Trophoblast cell (in vitro differentiated cells and primary cell): ENCODE measurements around the gene CTNNA3.

Experiments used
- DNase-seq, 2 donors: peaks; one replicate each; pipeline ENCODE4 v3.0.0-alpha.2; 2016
- H2AFZ ChIP-seq: 2 replicates; pipeline ENCODE4 v1.6.1; 2013; ENCODE audit warnings: low read length, moderate library complexity, mild to moderate bottlenecking; ENCODE audit not compliant: insufficient read depth, poor library complexity
- H2AK5ac ChIP-seq: 2 replicates; pipeline ENCODE4 v1.6.1; 2013; ENCODE audit warnings: mild to moderate bottlenecking, low read length
- H2BK120ac ChIP-seq: 2 replicates; pipeline ENCODE4 v1.6.1; 2013; ENCODE audit warnings: low read length, mild to moderate bottlenecking, moderate library complexity; ENCODE audit not compliant: insufficient read depth, poor library complexity
- H2BK12ac ChIP-seq: 2 replicates; pipeline ENCODE4 v1.6.1; 2013; ENCODE audit warnings: mild to moderate bottlenecking, low read length, moderate library complexity
- H2BK5ac ChIP-seq: 2 replicates; pipeline ENCODE4 v1.6.1; 2013; ENCODE audit warnings: low read length, low read depth, moderate library complexity, mild to moderate bottlenecking; ENCODE audit not compliant: poor library complexity
- H3K14ac ChIP-seq: 2 replicates; pipeline ENCODE4 v1.6.1; 2013; ENCODE audit warnings: mild to moderate bottlenecking, low read length
- H3K18ac ChIP-seq: 2 replicates; pipeline ENCODE4 v1.6.1; 2013; ENCODE audit warnings: mild to moderate bottlenecking, low read length
- H3K23ac ChIP-seq: 2 replicates; pipeline ENCODE4 v1.6.1; 2013; ENCODE audit warnings: low read length
- H3K27ac ChIP-seq: 2 replicates; pipeline ENCODE4 v1.5.1; 2013; ENCODE audit warnings: low read depth, mild to moderate bottlenecking, inconsistent platforms, low read length, moderate library complexity
- H3K27me3 ChIP-seq: 2 replicates; pipeline ENCODE4 v1.6.1; 2013; ENCODE audit warnings: inconsistent platforms, mild to moderate bottlenecking, low read length, moderate library complexity; ENCODE audit not compliant: insufficient read depth
- H3K36me3 ChIP-seq, 2 experiments: 1 replicate in 1 of 2; 2 replicates in 1 of 2; pipeline ENCODE4 v1.6.1; 2013; ENCODE audit warnings: low read length in 2 of 2, mild to moderate bottlenecking in 2 of 2, moderate library complexity in 1 of 2; ENCODE audit not compliant: insufficient read depth in 2 of 2, control insufficient read depth in 1 of 2
- H3K4ac ChIP-seq: 2 replicates; pipeline ENCODE4 v1.6.1; 2013; ENCODE audit warnings: low read depth, mild to moderate bottlenecking, low read length, moderate library complexity
- H3K4me1 ChIP-seq, 2 experiments: 1 replicate in 1 of 2; 2 replicates in 1 of 2; pipeline ENCODE4 v1.6.1; 2013; ENCODE audit warnings: low read length in 2 of 2, mild to moderate bottlenecking in 2 of 2, moderate library complexity in 1 of 2; ENCODE audit not compliant: insufficient read depth in 2 of 2, control insufficient read depth in 1 of 2
- H3K4me2 ChIP-seq: 2 replicates; pipeline ENCODE4 v1.6.1; 2013; ENCODE audit warnings: inconsistent platforms, mild to moderate bottlenecking, low read length, moderate library complexity
- H3K4me3 ChIP-seq: 2 replicates; pipeline ENCODE4 v1.5.1; 2013; ENCODE audit warnings: mild to moderate bottlenecking, low read depth, low read length, inconsistent platforms
- H3K79me1 ChIP-seq: one replicate; pipeline ENCODE4 v1.6.1; 2013; ENCODE audit warnings: low read length
- H3K79me2 ChIP-seq: 2 replicates; pipeline ENCODE4 v1.6.1; 2013; ENCODE audit warnings: low read length, mild to moderate bottlenecking; ENCODE audit not compliant: control insufficient read depth, insufficient read depth, poor library complexity
- H3K9ac ChIP-seq: 2 replicates; pipeline ENCODE4 v1.6.1; 2013; ENCODE audit warnings: mild to moderate bottlenecking, low read length
- H3K9me3 ChIP-seq: 2 replicates; pipeline ENCODE4 v1.6.1; 2013; ENCODE audit warnings: low read depth, mild to moderate bottlenecking, control low read depth, inconsistent platforms, low read length; ENCODE audit not compliant: insufficient read depth
- H4K12ac ChIP-seq: 2 replicates; pipeline ENCODE4 v1.6.1; 2013; ENCODE audit warnings: low read depth, mild to moderate bottlenecking, low read length, moderate library complexity
- H4K8ac ChIP-seq: 2 replicates; pipeline ENCODE4 v1.6.1; 2013; ENCODE audit warnings: low read depth, mild to moderate bottlenecking, low read length, moderate library complexity
- H4K91ac ChIP-seq: one replicate; pipeline ENCODE4 v1.6.1; 2013; ENCODE audit warnings: low read depth, mild to moderate bottlenecking, low read length, moderate library complexity
- WGBS: extraction: QIAGEN DNeasy Blood & Tissue Kit; methylation state at CpG from one replicate; pipeline ENCODE4 v1.1.7; 2013; ENCODE audit warnings: missing lambda C conversion rate; ENCODE audit not compliant: insufficient read length, insufficient coverage; ENCODE audit errors: extremely low coverage; 5-methylcytosine and 5-hydroxymethylcytosine counted together

CTNNA3 gene

GRCh38 chr10:66629996-66630395 is 1066.0 kb downstream of the CTNNA3 start:
- Histone ChIP-seq H3K23ac (no peak overlapping the region), H3K9ac (no peak overlapping the region), H2BK12ac (no peak overlapping the region), H4K91ac (no peak overlapping the region), H3K4ac (no peak overlapping the region), H4K12ac (no peak overlapping the region), H2AFZ (no peak overlapping the region), H2AK5ac (no peak overlapping the region), H3K27ac (no peak overlapping the region), H3K4me3 (no peak overlapping the region), H4K8ac (no peak overlapping the region), H2BK120ac (no peak overlapping the region), H3K4me1 (no peaks in the 10 kb centered on the region), H3K4me2 (no peak overlapping the region), H3K27me3 (no peaks in the 10 kb centered on the region), H3K18ac (no peak overlapping the region), H3K36me3 (no peaks in the 10 kb centered on the region), H3K9me3 (no peaks in the 10 kb centered on the region), H2BK5ac (no peak overlapping the region), H3K14ac (no peak overlapping the region), H3K79me1 (no peaks in the 10 kb centered on the region), H3K79me2 (no peaks in the 10 kb centered on the region)
- no peak for DNase-seq

- H4K12ac ChIP-seq: no peak overlapping the region
- WGBS: no CpG with 5 or more reads among the region's 4 CpGs
- no peak overlapping the region for H3K18ac ChIP-seq
- H3K36me3 ChIP-seq: no peaks in the 10 kb centered on the region
- H3K4me1 ChIP-seq: no peaks in the 10 kb centered on the region
- H3K9ac ChIP-seq: no peak overlapping the region
- no peak overlapping the region for H3K27ac ChIP-seq
- H3K79me2 ChIP-seq: no peaks in the 10 kb centered on the region
- no peak overlapping the region for H3K14ac ChIP-seq
- H3K4me2 ChIP-seq: no peak overlapping the region
- H2BK12ac ChIP-seq: no peak overlapping the region
- no peak overlapping the region for H2AFZ ChIP-seq
- no peak overlapping the region for H4K8ac ChIP-seq
- H2AK5ac ChIP-seq: no peak overlapping the region
- no peak overlapping the region for H2BK120ac ChIP-seq
- no peak overlapping the region for H3K4me3 ChIP-seq
- H3K9me3 ChIP-seq: no peaks in the 10 kb centered on the region
- H3K23ac ChIP-seq: no peak overlapping the region
- H3K27me3 ChIP-seq: no peaks in the 10 kb centered on the region
- no peak overlapping the region for H3K4ac ChIP-seq
- no peak overlapping the region for H4K91ac ChIP-seq
- DNase-seq: no peak
- H3K79me1 ChIP-seq: no peaks in the 10 kb centered on the region
- no peak overlapping the region for H2BK5ac ChIP-seq
Observed at GRCh38 chr10:66627156-66627555, 1068.8 kb downstream of the CTNNA3 start.

GRCh38 chr10:66625709-66626590 is 1070.0 kb downstream of the CTNNA3 start:
- H3K27me3 ChIP-seq: no peaks in the 10 kb centered on the region
- no peak overlapping the region for H3K4ac ChIP-seq
- H3K23ac ChIP-seq: no peak overlapping the region
- no peak overlapping the region for H2AK5ac ChIP-seq
- WGBS: no CpG with 5 or more reads among the region's 4 CpGs
- H4K8ac ChIP-seq: no peak overlapping the region
- H3K9ac ChIP-seq: no peak overlapping the region
- H3K4me1 ChIP-seq: no peaks in the 10 kb centered on the region
- H3K36me3 ChIP-seq: no peaks in the 10 kb centered on the region
- H3K18ac ChIP-seq: no peak overlapping the region
- no peak overlapping the region for H4K12ac ChIP-seq
- no peaks in the 10 kb centered on the region for H3K79me1 ChIP-seq
- no peak overlapping the region for H3K4me2 ChIP-seq
- H3K4me3 ChIP-seq: no peak overlapping the region
- H3K14ac ChIP-seq: no peak overlapping the region
- no peak overlapping the region for H4K91ac ChIP-seq
- H2BK12ac ChIP-seq: no peak overlapping the region
- H3K79me2 ChIP-seq: no peaks in the 10 kb centered on the region
- no peaks in the 10 kb centered on the region for H3K9me3 ChIP-seq
- H3K27ac ChIP-seq: no peak overlapping the region
- no peak overlapping the region for H2BK120ac ChIP-seq
- no peak for DNase-seq
- H2AFZ ChIP-seq: no peak overlapping the region
- no peak overlapping the region for H2BK5ac ChIP-seq

GRCh38 chr10:66622050-66622449 is 1073.9 kb downstream of the CTNNA3 start:
- DNase-seq: no peak
- no peak overlapping the region for H3K23ac ChIP-seq
- H2AFZ ChIP-seq: no peak overlapping the region
- no peak overlapping the region for H3K27ac ChIP-seq
- no peaks in the 10 kb centered on the region for H3K79me2 ChIP-seq
- no peaks in the 10 kb centered on the region for H3K27me3 ChIP-seq
- no peaks in the 10 kb centered on the region for H3K79me1 ChIP-seq
- H2BK12ac ChIP-seq: no peak overlapping the region
- H4K12ac ChIP-seq: no peak overlapping the region
- no peaks in the 10 kb centered on the region for H3K9me3 ChIP-seq
- H3K4ac ChIP-seq: no peak overlapping the region
- no peak overlapping the region for H3K4me2 ChIP-seq
- no peak overlapping the region for H2AK5ac ChIP-seq
- no peak overlapping the region for H2BK5ac ChIP-seq
- no peak overlapping the region for H3K14ac ChIP-seq
- no peak overlapping the region for H4K91ac ChIP-seq
- no peaks in the 10 kb centered on the region for H3K36me3 ChIP-seq
- H2BK120ac ChIP-seq: no peak overlapping the region
- no peak overlapping the region for H3K9ac ChIP-seq
- H3K4me3 ChIP-seq: no peak overlapping the region
- no peaks in the 10 kb centered on the region for H3K4me1 ChIP-seq
- no peak overlapping the region for H3K18ac ChIP-seq
- H4K8ac ChIP-seq: no peak overlapping the region
